VCaP (cell line): Measurements from ENCODE around the gene SUCLG2.

Experiments
- H3K27ac ChIP-seq: fragments of 450-650 bp; 2 replicates; pipeline ENCODE4 v1.5.1; 2017
- TF ChIP-seq, protein P1 (sequence below): fragments of 450-650 bp; conservative IDR thresholded peaks from 2 replicates; pipeline ENCODE4 v1.5.1; 2017; ENCODE audit warnings: mild to moderate bottlenecking, moderate library complexity

The SUCLG2 gene

DNA sequence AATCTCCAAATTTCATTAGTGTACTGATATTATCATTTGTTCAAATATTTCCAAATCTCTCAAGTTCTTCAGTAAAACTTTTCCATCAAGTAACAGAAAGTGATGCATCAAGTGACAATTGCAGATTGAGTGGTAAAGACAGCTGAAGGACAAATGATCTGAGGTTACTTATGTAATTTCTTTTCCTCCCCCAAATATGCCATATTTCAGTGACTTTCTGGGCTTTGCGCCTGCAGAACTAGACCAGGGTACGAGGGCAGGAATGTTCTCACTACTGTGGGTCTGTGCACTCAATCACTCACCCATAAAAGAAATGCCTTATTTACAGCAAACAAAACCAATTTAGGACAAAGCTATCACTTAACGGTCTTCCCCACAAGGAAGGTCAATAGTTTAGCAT is 4.7 kb downstream of the SUCLG2 start:
- H3K27ac ChIP-seq: no peak overlapping the region
- TF ChIP-seq, protein P1, sequence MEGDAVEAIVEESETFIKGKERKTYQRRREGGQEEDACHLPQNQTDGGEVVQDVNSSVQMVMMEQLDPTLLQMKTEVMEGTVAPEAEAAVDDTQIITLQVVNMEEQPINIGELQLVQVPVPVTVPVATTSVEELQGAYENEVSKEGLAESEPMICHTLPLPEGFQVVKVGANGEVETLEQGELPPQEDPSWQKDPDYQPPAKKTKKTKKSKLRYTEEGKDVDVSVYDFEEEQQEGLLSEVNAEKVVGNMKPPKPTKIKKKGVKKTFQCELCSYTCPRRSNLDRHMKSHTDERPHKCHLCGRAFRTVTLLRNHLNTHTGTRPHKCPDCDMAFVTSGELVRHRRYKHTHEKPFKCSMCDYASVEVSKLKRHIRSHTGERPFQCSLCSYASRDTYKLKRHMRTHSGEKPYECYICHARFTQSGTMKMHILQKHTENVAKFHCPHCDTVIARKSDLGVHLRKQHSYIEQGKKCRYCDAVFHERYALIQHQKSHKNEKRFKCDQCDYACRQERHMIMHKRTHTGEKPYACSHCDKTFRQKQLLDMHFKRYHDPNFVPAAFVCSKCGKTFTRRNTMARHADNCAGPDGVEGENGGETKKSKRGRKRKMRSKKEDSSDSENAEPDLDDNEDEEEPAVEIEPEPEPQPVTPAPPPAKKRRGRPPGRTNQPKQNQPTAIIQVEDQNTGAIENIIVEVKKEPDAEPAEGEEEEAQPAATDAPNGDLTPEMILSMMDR: no peak

DNA sequence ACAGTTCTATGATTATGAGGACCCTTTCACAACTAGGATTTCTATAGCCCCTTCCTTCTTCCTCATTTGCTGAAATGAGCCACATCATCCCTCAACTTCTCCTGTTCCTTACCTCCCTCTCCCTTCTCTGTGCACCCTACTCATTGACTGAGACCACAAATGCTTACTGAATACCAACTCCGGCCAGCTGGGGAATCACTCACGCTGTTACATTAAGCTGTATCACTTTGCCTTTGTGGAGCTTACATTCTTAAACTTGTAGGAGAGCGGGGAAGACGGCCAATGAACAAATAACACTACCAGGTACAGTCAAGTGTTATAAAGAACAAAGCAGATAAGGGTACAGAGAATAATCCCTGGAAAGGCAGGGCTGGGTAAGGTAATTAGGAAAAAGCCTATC is 5.7 kb downstream of the SUCLG2 start:
- TF ChIP-seq, protein P1: no peak
- no peak overlapping the region for H3K27ac ChIP-seq

DNA sequence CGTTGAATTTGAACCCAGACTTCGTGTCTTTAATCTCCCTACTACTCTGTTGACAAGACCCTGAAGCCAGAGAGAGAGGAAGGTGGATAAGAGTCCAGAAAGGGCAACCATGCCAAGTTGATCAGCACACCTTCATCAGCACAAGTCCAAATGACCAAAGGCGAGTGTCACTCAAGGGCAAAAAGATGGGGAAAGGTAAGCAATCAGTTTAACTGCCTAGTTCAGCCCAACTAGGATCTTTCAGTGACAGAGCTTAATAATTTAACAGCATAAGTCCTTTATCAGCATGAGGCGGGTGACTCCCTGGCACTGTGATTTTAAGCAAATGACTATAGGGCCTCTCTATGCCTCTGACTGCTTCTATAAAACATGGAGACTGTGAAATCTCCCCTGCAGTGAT is 6.2 kb downstream of the SUCLG2 start:
- TF ChIP-seq, protein P1: no peak
- no peak overlapping the region for H3K27ac ChIP-seq

DNA sequence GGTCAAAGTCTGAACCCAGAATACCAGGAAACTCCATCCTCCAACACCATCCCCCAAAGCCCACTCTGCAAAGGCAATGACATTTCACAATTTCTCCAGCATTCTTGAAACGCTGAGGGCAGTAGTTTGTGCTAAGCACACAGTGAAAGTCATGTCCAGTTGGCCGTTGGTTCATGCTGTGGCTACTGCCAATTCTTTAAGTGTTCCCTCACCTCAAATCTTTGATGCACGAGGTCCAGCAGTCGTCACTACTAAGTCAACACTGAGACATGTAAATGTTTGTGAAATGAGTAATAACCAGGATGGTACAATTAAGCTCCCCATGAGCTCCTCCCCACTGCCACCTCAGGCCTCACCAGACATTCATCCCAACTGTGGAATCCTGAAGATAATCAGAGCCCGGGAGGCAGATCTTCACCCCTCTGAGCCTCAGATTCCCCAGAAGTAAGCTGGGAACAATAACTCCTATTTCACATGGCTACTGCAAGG is 7.0 kb downstream of the SUCLG2 start:
- no peak overlapping the region for H3K27ac ChIP-seq
- TF ChIP-seq, protein P1: no peak

DNA sequence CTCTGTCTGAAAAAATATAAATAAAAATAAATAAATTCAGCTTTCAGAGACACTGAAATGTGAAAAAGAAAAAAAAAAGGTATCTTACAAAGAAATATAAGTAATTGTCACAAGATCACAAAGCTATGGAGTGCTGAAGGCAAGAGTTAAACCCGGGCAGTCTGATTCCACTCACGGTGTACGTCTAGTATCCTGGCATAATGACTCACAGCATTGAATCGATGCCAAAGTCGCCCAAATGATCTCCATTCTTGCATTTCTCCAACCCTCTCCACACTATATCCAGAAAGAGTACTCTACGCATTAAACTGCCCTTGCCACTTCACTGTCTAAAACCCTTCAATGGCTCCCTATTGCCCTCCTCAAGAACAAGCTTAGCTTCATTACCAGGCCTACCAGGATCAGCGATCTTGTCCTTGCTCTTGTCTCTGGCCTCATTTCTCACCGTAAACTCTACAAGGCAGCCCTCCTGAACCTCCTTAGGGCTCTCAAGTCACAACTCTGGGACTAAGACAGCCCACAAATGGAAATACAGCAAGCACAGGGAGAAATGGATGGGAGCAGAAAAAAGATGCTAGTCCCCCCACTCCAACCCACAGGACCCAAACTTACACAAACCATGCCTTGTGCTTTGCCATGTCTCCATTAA is 7.7 kb downstream of the SUCLG2 start:
- no peak overlapping the region for H3K27ac ChIP-seq
- TF ChIP-seq, protein P1: no peak

DNA sequence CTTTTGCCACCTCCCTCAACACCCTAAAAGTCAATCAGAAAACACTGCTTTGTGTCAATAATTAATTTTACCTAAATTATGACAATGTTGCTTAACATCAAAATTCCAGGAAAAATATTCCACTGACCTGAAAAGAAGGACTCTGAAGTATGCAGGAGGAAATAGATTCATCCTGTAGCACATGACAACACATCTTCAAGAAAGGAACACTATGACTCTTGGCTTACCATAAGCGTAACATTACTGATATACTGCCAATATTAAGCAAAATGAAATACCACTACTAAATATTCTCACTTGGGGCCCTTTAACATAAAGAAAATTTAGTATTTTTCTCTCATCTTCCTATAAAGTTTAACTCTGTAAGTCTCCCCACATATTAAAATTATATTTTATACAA is 9.6 kb downstream of the SUCLG2 start:
- TF ChIP-seq, protein P1: no peak

DNA sequence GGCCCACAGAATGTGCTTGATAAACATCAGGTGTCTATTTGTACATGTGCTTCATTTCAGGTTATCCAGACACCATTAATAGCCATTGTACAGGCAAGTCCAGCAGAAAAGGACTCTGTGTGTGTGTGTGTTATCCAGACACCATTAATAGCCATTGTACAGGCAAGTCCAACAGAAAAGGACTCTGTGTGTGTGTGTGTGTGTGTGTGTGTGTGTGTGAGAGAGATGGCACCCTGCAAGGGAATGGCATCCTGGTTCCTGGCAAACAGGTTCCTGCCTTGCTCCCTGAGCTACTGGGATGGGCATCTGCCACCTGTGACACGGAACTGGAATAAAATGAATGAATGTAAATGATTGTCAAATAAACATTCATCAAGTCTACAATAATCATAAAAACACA is 11.7 kb downstream of the SUCLG2 start:
- no peak overlapping the region for H3K27ac ChIP-seq
- TF ChIP-seq, protein P1: no peak

More for the DNA sequence above, 9.6 kb downstream of the SUCLG2 start:
- H3K27ac ChIP-seq: no peak overlapping the region
